Measurements from ENCODE around the gene CPT1A. TPM values are rescaled to one million over a fixed set of nuclear protein-coding genes. Genes with fewer than 3 reads are reported as not detected.
A peak's percentile ranks its signal among the peaks of the same experiment; 100 is the strongest.

The CPT1A gene
- total RNA-seq, 1 experiment from 2014 or later: 153 TPM

DNA sequence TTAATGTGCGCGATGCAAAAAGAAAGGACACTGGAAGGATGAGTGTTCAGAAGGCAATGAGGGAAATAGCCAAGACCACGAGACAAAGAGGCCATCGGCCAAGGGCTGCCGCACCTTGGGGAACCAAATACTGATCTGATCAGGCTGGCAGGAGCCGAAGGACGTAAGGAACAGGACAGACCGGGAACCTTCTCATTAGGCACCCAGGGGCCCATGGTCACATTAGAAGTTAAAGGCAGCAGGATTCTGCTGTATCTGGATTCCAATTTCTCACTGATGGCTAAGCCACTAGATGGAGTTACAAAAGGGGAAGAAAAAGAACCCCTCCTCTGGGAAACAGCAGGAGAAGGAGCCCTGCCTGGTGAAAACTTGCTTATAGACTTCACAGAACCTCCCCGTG, 28.8 kb upstream of the CPT1A start:
- POLR2A ChIA-PET: interaction anchor here (0.6 kb wide), 1 partner anchor 417 kb away, joined by 6 read pairs; no protein-coding TSS in a partner anchor
- in situ Hi-C loops (cut with HindIII; ENCODE audit: low pct_unique_long_range_greater_than_20kb, low sequenced_read_pairs): no loop called here
- Histone ChIP-seq H3K4me3 (ENCODE audit: low read depth in 2 of 2, low read length in 2 of 2) (peak overlapping the region; percentile 43 to 62), H3K9me3 (ENCODE audit: control insufficient read depth, insufficient read depth, low read depth, low read length) (no peaks in the 10 kb centered on the region), H3K27me3 (ENCODE audit: control insufficient read depth, insufficient read depth, low read length) (peaks cover 2% of the 10 kb centered on the region; the same call in 1 of the 2 replicates), H3K4me1 (ENCODE audit: control insufficient read depth, insufficient read depth, low read length) (peaks cover 12% of the 10 kb centered on the region; the same call in 1 of the 2 replicates), H3K27ac (ENCODE audit: low read length) (peak overlapping the region; percentile 67), H3K36me3 (ENCODE audit: control insufficient read depth, insufficient read depth, low read length) (no peaks in the 10 kb centered on the region)
- no peak for DNase-seq (ENCODE audit: low read depth, low spot score)
- intact Hi-C loops (cut with micrococcal nuclease; ENCODE audit: unreplicated experiment): no loop called here
- BruUV-seq (replicated peaks): no TSS peak
- CTCF ChIA-PET: no interaction called here
- peak; percentile 44 for ATAC-seq
- no peak for TF ChIP-seq TCF7L2 (IDR thresholded peaks at IDR 0.05; ENCODE audit: low read depth, low read length)
- no peak for TF ChIP-seq POLR2AphosphoS5 (IDR thresholded peaks at IDR 0.05; ENCODE audit: low read depth, low read length)
- TF ChIP-seq SIN3A (IDR thresholded peaks at IDR 0.05; ENCODE audit: borderline replicate concordance, insufficient read depth, low read depth, low read length): no peak
- TF ChIP-seq REST (IDR thresholded peaks at IDR 0.05; ENCODE audit: insufficient read depth in 1 of 2, low read depth in 2 of 2, low read length in 1 of 2): no peak
- peak; percentile 49; the same call in 1 of the 2 replicates for TF ChIP-seq CTCF (IDR thresholded peaks at IDR 0.05)

- peaks cover 2% of the 10 kb centered on the region; the same call in 1 of the 2 replicates for H3K27me3 ChIP-seq (ENCODE audit: control insufficient read depth, insufficient read depth, low read length)
- in situ Hi-C loops (cut with HindIII; ENCODE audit: low pct_unique_long_range_greater_than_20kb, low sequenced_read_pairs): no loop called here
- BruUV-seq (replicated peaks): no TSS peak
- 0 out of 2 replicates have a peak, but pooled peaks cover 4% of the 10 kb centered on the region for H3K9me3 ChIP-seq (ENCODE audit: control insufficient read depth, insufficient read depth, low read depth, low read length)
- peaks cover 12% of the 10 kb centered on the region; the same call in 1 of the 2 replicates for H3K4me1 ChIP-seq (ENCODE audit: control insufficient read depth, insufficient read depth, low read length)
- ChIA-PET CTCF (no interaction called here), POLR2A (interaction anchor here (0.6 kb wide), 1 partner anchor 25 kb away, joined by 11 read pairs; no protein-coding TSS in a partner anchor)
- H3K4me3 ChIP-seq (ENCODE audit: low read depth in 2 of 2, low read length in 2 of 2): no peak overlapping the region
- ATAC-seq (no peak), DNase-seq (ENCODE audit: low read depth, low spot score) (no peak)
- no peak overlapping the region for H3K27ac ChIP-seq (ENCODE audit: low read length)
- intact Hi-C loops (cut with micrococcal nuclease; ENCODE audit: unreplicated experiment): no loop called here
- TF ChIP-seq POLR2AphosphoS5 (IDR thresholded peaks at IDR 0.05; ENCODE audit: low read depth, low read length): no peak
- TF ChIP-seq CTCF (IDR thresholded peaks at IDR 0.05): no peak
- no peak for TF ChIP-seq SIN3A (IDR thresholded peaks at IDR 0.05; ENCODE audit: borderline replicate concordance, insufficient read depth, low read depth, low read length)
- no peak for TF ChIP-seq REST (IDR thresholded peaks at IDR 0.05; ENCODE audit: insufficient read depth in 1 of 2, low read depth in 2 of 2, low read length in 1 of 2)
- TF ChIP-seq TCF7L2 (IDR thresholded peaks at IDR 0.05; ENCODE audit: low read depth, low read length): no peak
- H3K36me3 ChIP-seq (ENCODE audit: control insufficient read depth, insufficient read depth, low read length): no peaks in the 10 kb centered on the region
Measured at GRCh38 chr11:68868221-68868835, 26.6 kb upstream of the CPT1A start.
